B cell (primary cell): ENCODE measurements around the gene MON2. TPM values are rescaled to one million over a fixed set of nuclear protein-coding genes. Genes with fewer than 3 reads are reported as not detected.

Source experiments
- ATAC-seq: fragments of 200-7000 bp; cut with Tn5 transposase; one replicate; pipeline ENCODE4 v1.10.0; 2021; ENCODE audit warnings: low read depth, mild to moderate bottlenecking, moderate number of reproducible peaks, moderate library complexity
- CTCF ChIA-PET: fragments of 350-600 bp; sonication (Branson Sonifier 250); formaldehyde crosslinking; loops from one replicate; lab custom pipeline; 2021; ENCODE audit warnings: antibody characterized with exemption, inconsistent platforms; lab: Charles Lee
- POLR2A ChIA-PET: fragments of 350-600 bp; sonication (Branson Sonifier 250); formaldehyde crosslinking; loops from one replicate; lab custom pipeline; 2021; ENCODE audit warnings: antibody characterized with exemption; lab: Charles Lee
- DNase-seq: peaks from one replicate; pipeline ENCODE4 v3.0.0; 2013
- H2AFZ ChIP-seq: 2 replicates; pipeline ENCODE4 v1.6.1; 2012; ENCODE audit warnings: mild to moderate bottlenecking, low read depth, low read length; ENCODE audit not compliant: insufficient read depth, poor library complexity, severe bottlenecking
- H3K27ac ChIP-seq, 2 donors: 1 replicate in 1 of 2; 2 replicates in 1 of 2; pipeline ENCODE4 v1.5.1; 2012 to 2013; ENCODE audit warnings: low read length in 2 of 2, mild to moderate bottlenecking in 2 of 2, moderate library complexity in 1 of 2
- H3K27me3 ChIP-seq, 4 experiments: fragments of 200-600 bp in 1 of 4; sonication (generic) in 1 of 4; replicated peaks in 1 of 4; 1 replicate in 2 of 4; 2 replicates in 2 of 4; pipeline versions ENCODE4 v1.6.1 to v1.7.0; 2013 to 2016; ENCODE audit warnings: low read length in 3 of 4, mild to moderate bottlenecking in 2 of 4, mixed read lengths in 1 of 4, moderate library complexity in 1 of 4; ENCODE audit not compliant: insufficient read depth in 4 of 4, control insufficient read depth in 3 of 4; ENCODE audit errors: control extremely low read depth in 1 of 4
- H3K36me3 ChIP-seq, 2 experiments: replicated peaks in 1 of 2; 1 replicate in 1 of 2; 2 replicates in 1 of 2; pipeline versions ENCODE4 v1.6.1 to v1.7.1; 2013; ENCODE audit warnings: low read length in 1 of 2; ENCODE audit not compliant: insufficient read depth in 2 of 2, control insufficient read depth in 1 of 2; ENCODE audit errors: control extremely low read depth in 1 of 2, extremely low read depth in 1 of 2
- H3K4me1 ChIP-seq, 2 donors: fragments of 200-600 bp in 1 of 2; sonication (generic) in 1 of 2; 1 replicate in 1 of 2; 2 replicates in 1 of 2; pipeline versions ENCODE4 v1.5.1 to v1.6.1; 2013 to 2017; ENCODE audit warnings: low read length in 2 of 2; ENCODE audit not compliant: control insufficient read depth in 2 of 2, insufficient read depth in 2 of 2
- H3K4me2 ChIP-seq: replicated peaks from 2 replicates; pipeline ENCODE3; 2012; ENCODE audit warnings: mild to moderate bottlenecking, low read depth, low read length; ENCODE audit not compliant: poor library complexity, severe bottlenecking
- H3K4me3 ChIP-seq, 5 experiments: fragments of 200-600 bp in 1 of 5; sonication (generic) in 1 of 5; 1 replicate in 3 of 5; 2 replicates in 2 of 5; pipeline versions ENCODE4 v1.5.1 to v1.7.0; 2011 to 2016; ENCODE audit warnings: low read length in 4 of 5, mild to moderate bottlenecking in 4 of 5, low read depth in 2 of 5, control low read depth in 1 of 5, moderate library complexity in 1 of 5; ENCODE audit not compliant: insufficient read depth in 1 of 5; ENCODE audit errors: control extremely low read depth in 1 of 5, extremely low read depth in 1 of 5
- H3K79me2 ChIP-seq: fragments of 200-600 bp; sonication (generic); one replicate; pipeline ENCODE4 v1.6.0; 2016; ENCODE audit warnings: low read length; ENCODE audit not compliant: control insufficient read depth, insufficient read depth
- H3K9ac ChIP-seq: fragments of 200-600 bp; sonication (generic); 2 replicates; pipeline ENCODE4 v1.6.1; 2017; ENCODE audit warnings: mild to moderate bottlenecking, low read length, moderate library complexity
- H3K9me3 ChIP-seq, 3 donors: one replicate each; pipeline versions ENCODE4 v1.6.1 to v1.7.1; 2013; ENCODE audit warnings: low read length in 2 of 3; ENCODE audit not compliant: control insufficient read depth in 2 of 3, insufficient read depth in 1 of 3; ENCODE audit errors: control extremely low read depth in 1 of 3
- H4K20me1 ChIP-seq: 2 replicates; pipeline ENCODE4 v1.6.0; 2012; ENCODE audit warnings: mild to moderate bottlenecking, low read length; ENCODE audit not compliant: insufficient read depth, control insufficient read depth, poor library complexity, severe bottlenecking
- H3K27ac Mint-ChIP-seq: one replicate; pipeline ENCODE4 v1.8.0; 2021; ENCODE audit warnings: mixed read lengths
- H3K27me3 Mint-ChIP-seq: one replicate; pipeline ENCODE4 v1.8.0; 2021; ENCODE audit warnings: mixed read lengths
- H3K4me1 Mint-ChIP-seq: one replicate; pipeline ENCODE4 v1.8.0; 2021; ENCODE audit warnings: mixed read lengths
- H3K4me3 Mint-ChIP-seq: one replicate; pipeline ENCODE4 v1.8.0; 2021; ENCODE audit warnings: mixed read lengths
- H3K9me3 Mint-ChIP-seq: one replicate; pipeline ENCODE4 v1.8.0; 2022; ENCODE audit warnings: mixed read lengths; ENCODE audit not compliant: insufficient read depth
- EZH2 ChIP-seq: IDR thresholded peaks from 2 replicates; pipeline ENCODE4 v1.6.1; 2012; ENCODE audit warnings: borderline replicate concordance, low read depth, mild to moderate bottlenecking, moderate library complexity, low read length; ENCODE audit not compliant: insufficient read depth, poor library complexity, severe bottlenecking
- WGBS: methylation state at CpG from one replicate; pipeline ENCODE4 v1.1.5; 2013; ENCODE audit warnings: missing lambda C conversion rate; ENCODE audit not compliant: insufficient coverage; 5-methylcytosine and 5-hydroxymethylcytosine counted together
- intact Hi-C: fragments of 100-400 bp; cut with micrococcal nuclease; formaldehyde crosslinking; loops from one replicate; pipeline ENCODE4 v1.10.0; 2022
- polyA plus RNA-seq: library from polyadenylated mRNA; depleted of rRNA; stranded (reverse); fragments of >200 nt; gene quantifications from 2 replicates; pipeline ENCODE4 v1.2.3, GENCODE V29; 2012
- total RNA-seq, 2 donors: library from RNA; stranded (reverse); fragments of 120-200 nt in 1 of 2; gene quantifications; 1 replicate in 1 of 2; 2 replicates in 1 of 2; pipeline versions ENCODE4 v1.2.3 to v1.2.4, GENCODE V29; 2013 to 2022
- TF ChIP-seq, protein P1 (sequence below): fragments of 200-600 bp; IDR thresholded peaks from one replicate; pipeline ENCODE4 v1.8.0; 2022; ENCODE audit warnings: antibody characterized with exemption, mild to moderate bottlenecking

MON2 gene
- total and polyA plus RNA-seq, 2 donors (not counting 1 experiment from before 2014, with no cell fraction given) = 18.9 to 104 TPM

DNA sequence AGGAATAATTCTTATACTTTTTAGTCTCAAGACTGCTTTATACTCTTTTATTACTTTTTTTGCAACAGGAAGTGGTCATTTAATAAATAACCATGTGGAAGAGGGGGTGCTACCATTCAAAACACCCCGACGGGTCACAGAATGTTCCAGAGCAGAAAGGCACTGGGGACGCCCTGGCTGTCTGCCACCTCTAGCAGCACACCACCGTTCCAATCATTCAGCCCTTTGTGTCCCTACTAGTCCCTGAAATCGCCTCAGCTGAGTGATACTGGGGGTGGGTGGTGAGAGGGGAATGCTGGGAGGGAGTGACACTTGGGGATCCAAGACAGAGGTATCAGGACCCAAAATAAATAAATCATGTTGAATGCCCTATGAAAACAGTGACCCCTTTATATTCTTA lies 52.4 kb downstream of the MON2 start:
- no peak for TF ChIP-seq EZH2
- TF ChIP-seq, protein P1, sequence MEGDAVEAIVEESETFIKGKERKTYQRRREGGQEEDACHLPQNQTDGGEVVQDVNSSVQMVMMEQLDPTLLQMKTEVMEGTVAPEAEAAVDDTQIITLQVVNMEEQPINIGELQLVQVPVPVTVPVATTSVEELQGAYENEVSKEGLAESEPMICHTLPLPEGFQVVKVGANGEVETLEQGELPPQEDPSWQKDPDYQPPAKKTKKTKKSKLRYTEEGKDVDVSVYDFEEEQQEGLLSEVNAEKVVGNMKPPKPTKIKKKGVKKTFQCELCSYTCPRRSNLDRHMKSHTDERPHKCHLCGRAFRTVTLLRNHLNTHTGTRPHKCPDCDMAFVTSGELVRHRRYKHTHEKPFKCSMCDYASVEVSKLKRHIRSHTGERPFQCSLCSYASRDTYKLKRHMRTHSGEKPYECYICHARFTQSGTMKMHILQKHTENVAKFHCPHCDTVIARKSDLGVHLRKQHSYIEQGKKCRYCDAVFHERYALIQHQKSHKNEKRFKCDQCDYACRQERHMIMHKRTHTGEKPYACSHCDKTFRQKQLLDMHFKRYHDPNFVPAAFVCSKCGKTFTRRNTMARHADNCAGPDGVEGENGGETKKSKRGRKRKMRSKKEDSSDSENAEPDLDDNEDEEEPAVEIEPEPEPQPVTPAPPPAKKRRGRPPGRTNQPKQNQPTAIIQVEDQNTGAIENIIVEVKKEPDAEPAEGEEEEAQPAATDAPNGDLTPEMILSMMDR = no peak
- Histone ChIP-seq H3K4me3 (no peak overlapping the region), H3K9ac (no peak overlapping the region), H3K27me3 (no peaks in the 10 kb centered on the region), H3K36me3 (peaks cover 0 to 10% of the 10 kb centered on the region in 2 experiments), H3K9me3 (no peaks in the 10 kb centered on the region), H3K4me1 (no peaks in the 10 kb centered on the region), H3K4me2 (no peak overlapping the region), H4K20me1 (no peaks in the 10 kb centered on the region), H2AFZ (no peak overlapping the region), H3K27ac (no peak overlapping the region), H3K79me2 (no peaks in the 10 kb centered on the region)
- H3K4me3 Mint-ChIP-seq = no peak overlapping the region
- POLR2A ChIA-PET = no interaction called here
- no peak overlapping the region for H3K27ac Mint-ChIP-seq
- intact Hi-C loops = no loop called here
- 100% methylated on average over 1 of the region's 5 CpGs for WGBS
- H3K9me3 Mint-ChIP-seq = no peaks in the 10 kb centered on the region
- CTCF ChIA-PET = interaction anchor here (0.7 kb wide), 1 partner anchor 12 kb away, joined by 3 read pairs; no protein-coding TSS in a partner anchor
- H3K27me3 Mint-ChIP-seq = no peaks in the 10 kb centered on the region
- ATAC-seq = no peak
- DNase-seq = no peak
- no peaks in the 10 kb centered on the region for H3K4me1 Mint-ChIP-seq

DNA sequence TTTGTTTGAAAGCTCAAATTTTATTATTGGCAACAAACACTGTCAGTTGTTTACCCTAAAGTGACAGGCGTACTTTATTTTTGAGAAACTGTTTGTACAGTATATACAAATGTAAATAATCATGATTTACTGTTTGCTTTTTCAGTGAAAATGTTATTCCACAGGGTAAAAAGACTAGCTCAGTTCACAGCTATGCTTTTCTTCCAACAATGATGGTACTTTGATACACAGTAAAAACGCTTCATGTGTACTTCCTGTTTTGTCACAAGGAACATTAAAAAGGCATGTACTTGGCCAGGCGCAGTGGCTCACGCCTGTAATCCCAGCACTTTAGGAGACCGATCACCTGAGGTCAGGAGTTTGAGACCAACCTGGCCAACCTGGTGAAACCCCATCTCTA lies 53.7 kb downstream of the MON2 start:
- CTCF ChIA-PET = no interaction called here
- H3K4me1 Mint-ChIP-seq = no peaks in the 10 kb centered on the region

More for the DNA sequence above, 53.7 kb downstream of the MON2 start:
- ATAC-seq (no peak), DNase-seq (no peak)
- intact Hi-C loops = no loop called here
- Histone ChIP-seq H4K20me1 (no peaks in the 10 kb centered on the region), H3K4me3 (no peak overlapping the region), H3K27me3 (no peaks in the 10 kb centered on the region), H3K4me1 (no peaks in the 10 kb centered on the region), H3K9me3 (no peaks in the 10 kb centered on the region), H3K36me3 (peaks cover 0 to 13% of the 10 kb centered on the region in 2 experiments), H2AFZ (no peak overlapping the region), H3K79me2 (no peaks in the 10 kb centered on the region), H3K4me2 (no peak overlapping the region), H3K9ac (no peak overlapping the region), H3K27ac (no peak overlapping the region)
- no peak overlapping the region for H3K27ac Mint-ChIP-seq
- no peaks in the 10 kb centered on the region for H3K27me3 Mint-ChIP-seq
- no peak overlapping the region for H3K4me3 Mint-ChIP-seq
- WGBS = 100% methylated on average over 3 of the region's 5 CpGs
- POLR2A ChIA-PET = no interaction called here
- no peaks in the 10 kb centered on the region for H3K9me3 Mint-ChIP-seq
- TF ChIP-seq EZH2 = no peak
- TF ChIP-seq, protein P1 = no peak
